ENCODE measurements around the gene SELENOS. TPM values are rescaled to one million over a fixed set of nuclear protein-coding genes. Genes with fewer than 3 reads are reported as not detected.

Gene SELENOS, protein sequence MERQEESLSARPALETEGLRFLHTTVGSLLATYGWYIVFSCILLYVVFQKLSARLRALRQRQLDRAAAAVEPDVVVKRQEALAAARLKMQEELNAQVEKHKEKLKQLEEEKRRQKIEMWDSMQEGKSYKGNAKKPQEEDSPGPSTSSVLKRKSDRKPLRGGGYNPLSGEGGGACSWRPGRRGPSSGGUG
- 73.3 and 97.4 TPM in 2 replicates for total RNA-seq

DNA sequence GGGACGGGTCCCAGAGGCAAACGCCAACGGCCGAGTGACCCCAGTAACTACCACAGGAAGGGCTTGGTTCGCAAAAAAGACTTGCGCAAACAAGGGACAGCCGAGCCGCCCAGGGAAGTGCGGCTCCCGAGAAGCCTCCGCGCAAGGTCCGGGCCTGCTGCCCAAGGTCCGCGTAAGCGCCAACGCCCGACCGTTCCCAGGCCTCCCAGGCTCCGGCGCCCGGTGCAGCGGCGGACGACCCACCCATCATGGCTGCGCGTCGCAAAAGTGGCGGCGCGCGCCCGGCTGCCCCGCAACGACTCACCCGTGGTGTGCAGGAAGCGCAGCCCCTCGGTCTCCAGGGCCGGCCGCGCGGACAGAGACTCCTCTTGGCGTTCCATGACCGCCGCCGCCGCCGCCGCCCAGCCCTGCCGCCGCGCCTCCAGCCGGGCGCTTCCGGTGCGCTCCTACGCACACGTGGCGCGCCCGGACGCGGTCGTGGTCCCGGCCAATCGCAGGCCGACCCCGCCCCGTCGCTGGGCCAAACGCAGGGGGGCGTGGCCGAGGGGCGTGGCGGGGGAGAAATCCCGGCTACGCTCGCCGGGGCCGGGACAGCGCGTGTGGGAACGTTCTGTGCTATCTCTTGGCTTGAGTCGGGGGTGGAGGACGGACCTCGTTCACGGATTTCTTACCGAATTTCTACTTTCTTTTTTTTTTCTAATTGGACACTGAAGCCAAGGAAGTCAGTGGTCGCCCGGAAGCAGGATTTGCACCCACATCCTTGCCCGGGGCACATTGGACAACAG is at the start of gene SELENOS:
SELENOS (minus strand) TSS at position 448 of the 785 bp plus-strand sequence; CDS start at position 380, 68 bp downstream.

DNA sequence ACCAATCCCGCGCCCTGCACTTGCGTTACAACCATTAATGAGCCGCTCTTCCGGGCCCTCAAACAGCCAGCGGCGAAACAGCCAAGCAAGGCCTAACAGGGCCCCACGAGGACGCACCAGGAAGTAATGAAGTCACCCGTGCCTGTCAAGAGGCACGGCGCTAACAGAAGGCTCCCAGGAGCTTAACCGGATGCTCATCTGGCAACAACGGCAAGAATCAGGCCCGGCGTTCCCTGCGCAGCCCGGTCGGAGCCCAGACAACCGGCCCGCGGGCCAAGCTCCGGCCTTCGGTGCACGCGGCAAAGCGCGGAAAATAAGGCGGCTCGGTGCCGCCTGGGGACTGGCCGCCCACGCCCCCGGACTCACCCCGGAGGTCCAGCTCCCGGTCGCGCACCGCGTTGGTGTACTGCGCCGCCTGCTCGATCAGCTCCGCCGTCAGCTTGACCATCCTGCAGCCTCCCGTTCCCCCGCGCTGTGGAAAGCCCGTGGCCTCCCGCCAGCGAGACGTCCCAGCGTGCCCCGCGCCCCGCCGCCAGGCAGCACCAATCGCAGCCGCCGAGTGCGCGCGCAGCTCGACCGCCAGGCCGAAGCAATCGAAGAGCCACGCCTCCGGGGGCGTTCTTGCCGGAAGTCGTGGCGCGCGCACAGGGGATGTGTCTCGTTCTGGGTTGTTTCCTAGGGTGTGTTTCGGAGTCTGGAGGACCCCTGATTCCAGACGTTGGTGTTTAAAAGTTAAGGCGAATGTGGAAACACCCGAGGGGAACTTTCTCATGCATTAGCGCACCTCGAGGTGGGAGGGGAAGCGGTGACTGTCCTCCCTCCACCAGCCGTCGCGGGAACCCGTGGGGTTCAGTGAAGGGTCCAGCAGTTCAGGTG is 17.7 kb upstream of the SELENOS start, which contains the start of gene SNRPA1:
SNRPA1 (minus strand) TSS at position 518 of the 876 bp plus-strand sequence; CDS start at position 448, 70 bp downstream.

DNA sequence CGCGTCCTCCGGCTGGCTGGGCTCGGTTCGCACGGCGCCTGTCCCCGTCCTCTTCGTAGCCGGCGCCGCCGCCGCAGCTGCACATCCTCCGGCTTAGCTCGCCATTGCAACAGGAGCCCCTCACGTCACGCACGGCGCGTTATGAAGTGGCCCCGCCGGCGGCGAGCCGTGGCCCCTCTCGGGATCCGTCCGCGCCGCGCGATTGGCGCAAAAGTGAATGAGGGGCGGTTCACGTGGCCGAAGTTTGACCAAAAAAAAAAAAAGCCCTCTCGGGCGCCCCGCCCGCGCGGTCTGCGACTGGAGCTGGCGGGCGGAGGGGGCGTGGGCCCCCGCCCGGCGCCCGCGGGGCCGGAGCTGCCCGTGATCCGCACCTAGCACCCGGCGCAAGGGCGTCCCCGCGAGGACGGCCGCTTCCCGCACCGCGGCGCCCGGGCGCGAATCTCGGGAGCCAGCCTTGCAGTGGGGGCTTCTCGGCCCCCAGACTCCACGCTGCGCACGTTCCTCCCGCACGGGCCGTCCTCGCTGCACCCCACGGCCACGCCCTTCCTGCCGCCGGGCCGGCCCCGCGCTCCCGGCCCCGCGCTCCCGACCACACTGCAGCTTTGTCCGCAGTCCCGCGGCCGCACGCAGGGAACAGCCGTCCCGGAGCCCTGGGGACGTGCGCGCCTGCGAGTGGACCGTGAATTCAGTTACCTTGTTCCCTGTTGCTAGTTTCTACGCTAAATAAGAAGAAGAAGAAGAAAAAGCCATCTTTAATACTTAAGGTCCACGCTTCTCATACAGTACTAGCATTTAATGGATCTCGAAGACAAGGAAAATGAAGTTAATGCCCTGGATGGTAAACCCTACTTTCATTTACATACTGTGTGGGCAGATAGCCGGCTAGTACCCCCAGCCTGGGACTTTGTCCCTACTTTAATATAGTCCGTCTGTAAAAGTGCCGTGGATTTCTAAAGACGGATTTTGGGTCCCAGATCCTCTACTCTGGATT is 25.2 kb downstream of the SELENOS start, which contains the start of gene CHSY1:
CHSY1 (minus strand) TSS at position 219 of the 991 bp plus-strand sequence. CDS start 592 bp downstream, outside the sequence.

Other genes with a start within 250 kb of the SELENOS start
- gene CHSY1, start 25.4 kb downstream of the SELENOS start, total RNA-seq = 14.7 and 28.2 TPM in 2 replicates
- 8.7 and 14.9 TPM in 2 replicates for gene SNRPA1, start 17.8 kb upstream of the SELENOS start, total RNA-seq
- gene PCSK6, start 212.2 kb upstream of the SELENOS start, total RNA-seq = 1.7 and 4.5 TPM in 2 replicates